ENCODE results near the gene SLC35G2.

The SLC35G2 gene

GRCh38 chr3:136818769-136819391 is at the start of gene SLC35G2:
Gene SLC35G2, plus strand, starts transcription at chr3:136819126. Its CDS starts 35,335 bp downstream, at chr3:136854461.
- TF ChIP-seq, protein P1, sequence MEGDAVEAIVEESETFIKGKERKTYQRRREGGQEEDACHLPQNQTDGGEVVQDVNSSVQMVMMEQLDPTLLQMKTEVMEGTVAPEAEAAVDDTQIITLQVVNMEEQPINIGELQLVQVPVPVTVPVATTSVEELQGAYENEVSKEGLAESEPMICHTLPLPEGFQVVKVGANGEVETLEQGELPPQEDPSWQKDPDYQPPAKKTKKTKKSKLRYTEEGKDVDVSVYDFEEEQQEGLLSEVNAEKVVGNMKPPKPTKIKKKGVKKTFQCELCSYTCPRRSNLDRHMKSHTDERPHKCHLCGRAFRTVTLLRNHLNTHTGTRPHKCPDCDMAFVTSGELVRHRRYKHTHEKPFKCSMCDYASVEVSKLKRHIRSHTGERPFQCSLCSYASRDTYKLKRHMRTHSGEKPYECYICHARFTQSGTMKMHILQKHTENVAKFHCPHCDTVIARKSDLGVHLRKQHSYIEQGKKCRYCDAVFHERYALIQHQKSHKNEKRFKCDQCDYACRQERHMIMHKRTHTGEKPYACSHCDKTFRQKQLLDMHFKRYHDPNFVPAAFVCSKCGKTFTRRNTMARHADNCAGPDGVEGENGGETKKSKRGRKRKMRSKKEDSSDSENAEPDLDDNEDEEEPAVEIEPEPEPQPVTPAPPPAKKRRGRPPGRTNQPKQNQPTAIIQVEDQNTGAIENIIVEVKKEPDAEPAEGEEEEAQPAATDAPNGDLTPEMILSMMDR (IDR thresholded peaks at IDR 0.05): no peak; the same call in 1 of the 2 replicates
- no peak for TF ChIP-seq ZFX (IDR thresholded peaks at IDR 0.05; ENCODE audit: borderline replicate concordance)
- no peak within 1 kb of the TSS for H3K27ac ChIP-seq

- no peak overlapping the region for H3K27ac ChIP-seq
- TF ChIP-seq, protein P1 (IDR thresholded peaks at IDR 0.05): no peak
- no peak for TF ChIP-seq ZFX (IDR thresholded peaks at IDR 0.05; ENCODE audit: borderline replicate concordance)
Measured at GRCh38 chr3:136772709-136773108, 46.2 kb upstream of the SLC35G2 start.

- H3K27ac ChIP-seq: no peak overlapping the region
- no peak for TF ChIP-seq ZFX (IDR thresholded peaks at IDR 0.05; ENCODE audit: borderline replicate concordance)
- TF ChIP-seq, protein P1 (IDR thresholded peaks at IDR 0.05): no peak
Measured at GRCh38 chr3:136778865-136779264, 40.1 kb upstream of the SLC35G2 start.

DNA sequence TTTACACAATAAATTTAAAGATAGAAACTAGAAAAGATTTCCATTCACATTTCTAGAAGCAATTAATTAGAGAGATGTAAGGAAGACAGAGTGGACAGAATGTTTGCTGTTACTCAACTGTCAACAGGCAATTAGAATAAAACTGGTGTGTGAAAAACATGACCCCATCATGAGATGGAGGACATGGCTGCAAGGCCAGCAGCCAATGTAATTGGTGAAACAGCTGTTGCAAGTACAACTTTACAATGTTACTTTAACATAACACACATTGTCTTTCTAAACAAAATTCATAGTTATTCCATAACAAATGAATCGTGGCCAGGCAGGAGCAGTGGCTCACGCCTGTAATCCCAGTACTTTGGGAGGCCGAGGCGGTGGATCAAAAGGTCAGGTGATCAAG is 38.2 kb upstream of the SLC35G2 start:
- no peak overlapping the region for H3K27ac ChIP-seq
- TF ChIP-seq ZFX (IDR thresholded peaks at IDR 0.05; ENCODE audit: borderline replicate concordance): no peak
- TF ChIP-seq, protein P1 (IDR thresholded peaks at IDR 0.05): no peak

GRCh38 chr3:136783708-136784191 is 35.2 kb upstream of the SLC35G2 start:
- no peak for TF ChIP-seq ZFX (IDR thresholded peaks at IDR 0.05; ENCODE audit: borderline replicate concordance)
- TF ChIP-seq, protein P1 (IDR thresholded peaks at IDR 0.05): no peak
- H3K27ac ChIP-seq: 0 out of 2 replicates have a peak overlapping the region, but pooled peaks have one; percentile 7

DNA sequence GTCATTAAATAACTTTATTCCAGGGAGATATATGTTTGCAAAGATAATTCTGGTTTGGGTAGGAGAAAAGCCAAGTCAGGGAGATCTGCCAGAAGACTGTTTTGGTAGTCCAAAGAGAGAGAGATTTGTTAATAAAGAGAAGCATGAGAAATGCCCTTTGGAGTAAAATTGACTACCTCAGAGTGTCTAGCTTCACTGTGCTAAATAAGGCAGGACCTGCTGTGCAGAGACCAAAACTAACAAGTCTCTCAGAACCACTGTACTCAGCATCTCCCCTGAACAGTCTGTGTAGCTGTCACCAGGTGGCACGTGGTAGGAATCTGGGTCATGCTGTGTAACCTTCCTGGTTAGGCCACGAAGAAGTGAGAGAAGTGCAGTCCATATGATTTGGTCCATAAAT is 31.6 kb upstream of the SLC35G2 start:
- TF ChIP-seq, protein P1 (IDR thresholded peaks at IDR 0.05): no peak
- no peak for TF ChIP-seq ZFX (IDR thresholded peaks at IDR 0.05; ENCODE audit: borderline replicate concordance)
- no peak overlapping the region for H3K27ac ChIP-seq

- TF ChIP-seq ZFX (IDR thresholded peaks at IDR 0.05; ENCODE audit: borderline replicate concordance): no peak
- H3K27ac ChIP-seq: no peak overlapping the region
Measured at GRCh38 chr3:136788154-136788553, 30.8 kb upstream of the SLC35G2 start.

Measured in 22Rv1 (cell line).